Osteoblast (primary cell): ENCODE measurements around the gene ALPK1. TPM values are rescaled to one million over a fixed set of nuclear protein-coding genes. Genes with fewer than 3 reads are reported as not detected.

Source experiments
- DNase-seq: peaks from one replicate; pipeline ENCODE4 v3.0.0; 2011; ENCODE audit warnings: low spot score, mixed read lengths; ENCODE audit not compliant: insufficient read length; ENCODE audit errors: missing footprints
- H2AFZ ChIP-seq: 2 replicates; pipeline ENCODE4 v1.6.0; 2011; ENCODE audit warnings: mild to moderate bottlenecking, low read length
- H3K27ac ChIP-seq: 2 replicates; pipeline ENCODE4 v1.5.1; 2011; ENCODE audit warnings: mild to moderate bottlenecking, low read depth, low read length, moderate library complexity
- H3K27me3 ChIP-seq: 2 replicates; pipeline ENCODE4 v1.6.0; 2012; ENCODE audit warnings: mild to moderate bottlenecking, control low read depth, inconsistent platforms, low read length, moderate library complexity; ENCODE audit not compliant: insufficient read depth
- H3K36me3 ChIP-seq: 2 replicates; pipeline ENCODE4 v1.5.1; 2011; ENCODE audit warnings: mild to moderate bottlenecking, low read length, control low read depth, moderate library complexity; ENCODE audit not compliant: insufficient read depth
- H3K4me1 ChIP-seq: 2 replicates; pipeline ENCODE4 v1.5.1; 2011; ENCODE audit warnings: mild to moderate bottlenecking, low read length, control low read depth, moderate library complexity; ENCODE audit not compliant: insufficient read depth
- H3K4me2 ChIP-seq: 2 replicates; pipeline ENCODE4 v1.6.0; 2011; ENCODE audit warnings: mild to moderate bottlenecking, low read length; ENCODE audit not compliant: insufficient read depth
- H3K4me3 ChIP-seq: fragments of 200-600 bp; sonication (generic); 3 replicates; pipeline ENCODE4 v1.5.1; 2012; ENCODE audit warnings: mild to moderate bottlenecking, low read length, inconsistent platforms; ENCODE audit not compliant: insufficient read depth
- H3K79me2 ChIP-seq: 2 replicates; pipeline ENCODE4 v1.6.0; 2012; ENCODE audit warnings: mild to moderate bottlenecking, low read length, control low read depth, inconsistent platforms; ENCODE audit not compliant: insufficient read depth
- H3K9me3 ChIP-seq: 2 replicates; pipeline ENCODE4 v1.5.1; 2011; ENCODE audit warnings: low read depth, low read length, control low read depth
- H4K20me1 ChIP-seq: 2 replicates; pipeline ENCODE4 v1.6.0; 2012; ENCODE audit warnings: mild to moderate bottlenecking, low read length, control low read depth; ENCODE audit not compliant: insufficient read depth
- total RNA-seq: library from RNA; depleted of rRNA; stranded (reverse); fragments of >200 nt; gene quantifications from 2 replicates; pipeline ENCODE4 v1.2.3, GENCODE V29; 2012
- TF ChIP-seq, protein P1 (sequence below): IDR thresholded peaks from 2 replicates; pipeline ENCODE4 v1.5.1; 2011; ENCODE audit warnings: mild to moderate bottlenecking, low read depth, low read length, moderate library complexity; ENCODE audit errors: extremely low read depth

Gene ALPK1
- total RNA-seq, 1 donor: 39.8 TPM

DNA sequence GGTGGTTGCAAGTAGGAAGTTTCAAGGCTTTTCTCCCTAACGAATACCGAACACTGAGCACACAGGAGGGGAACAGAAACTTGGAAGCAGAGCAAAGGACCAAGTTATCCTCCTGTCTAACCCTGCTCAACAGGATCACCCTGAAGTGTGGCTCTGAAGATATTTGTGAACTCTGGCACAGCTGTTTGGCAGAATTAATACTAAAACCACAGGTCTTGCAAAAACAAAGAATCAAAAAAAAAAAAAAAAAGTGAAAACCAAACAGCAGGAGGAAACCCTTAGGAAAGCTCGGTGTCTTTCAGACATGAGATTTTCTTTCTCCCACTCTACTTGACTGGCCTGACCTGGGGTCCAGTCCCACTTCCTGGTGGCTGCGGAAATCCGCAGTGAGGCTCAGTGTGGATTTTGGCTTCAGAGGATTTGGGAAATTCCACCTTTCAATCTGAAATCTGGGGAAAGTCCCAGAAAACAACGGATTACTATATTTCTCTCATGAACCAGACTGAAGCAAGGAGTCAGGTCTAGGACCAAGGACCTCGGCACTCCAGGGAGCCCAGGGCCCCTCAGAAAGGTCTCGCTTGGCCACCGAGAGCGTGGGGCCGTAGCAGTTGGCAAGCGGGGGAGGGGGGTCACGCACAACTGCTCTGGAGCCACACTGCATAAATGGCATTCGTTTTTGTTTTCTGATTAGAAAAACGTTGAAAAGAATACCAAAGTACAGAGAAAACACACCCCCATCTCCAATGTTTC is 12.3 kb upstream of the ALPK1 start:
- H3K4me3 ChIP-seq: peak overlapping the region; percentile 86
- H3K9me3 ChIP-seq: no peaks in the 10 kb centered on the region
- TF ChIP-seq, protein P1, sequence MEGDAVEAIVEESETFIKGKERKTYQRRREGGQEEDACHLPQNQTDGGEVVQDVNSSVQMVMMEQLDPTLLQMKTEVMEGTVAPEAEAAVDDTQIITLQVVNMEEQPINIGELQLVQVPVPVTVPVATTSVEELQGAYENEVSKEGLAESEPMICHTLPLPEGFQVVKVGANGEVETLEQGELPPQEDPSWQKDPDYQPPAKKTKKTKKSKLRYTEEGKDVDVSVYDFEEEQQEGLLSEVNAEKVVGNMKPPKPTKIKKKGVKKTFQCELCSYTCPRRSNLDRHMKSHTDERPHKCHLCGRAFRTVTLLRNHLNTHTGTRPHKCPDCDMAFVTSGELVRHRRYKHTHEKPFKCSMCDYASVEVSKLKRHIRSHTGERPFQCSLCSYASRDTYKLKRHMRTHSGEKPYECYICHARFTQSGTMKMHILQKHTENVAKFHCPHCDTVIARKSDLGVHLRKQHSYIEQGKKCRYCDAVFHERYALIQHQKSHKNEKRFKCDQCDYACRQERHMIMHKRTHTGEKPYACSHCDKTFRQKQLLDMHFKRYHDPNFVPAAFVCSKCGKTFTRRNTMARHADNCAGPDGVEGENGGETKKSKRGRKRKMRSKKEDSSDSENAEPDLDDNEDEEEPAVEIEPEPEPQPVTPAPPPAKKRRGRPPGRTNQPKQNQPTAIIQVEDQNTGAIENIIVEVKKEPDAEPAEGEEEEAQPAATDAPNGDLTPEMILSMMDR: no peak
- peaks cover 15% of the 10 kb centered on the region for H3K4me1 ChIP-seq
- H3K27me3 ChIP-seq: no peaks in the 10 kb centered on the region
- no peaks in the 10 kb centered on the region for H4K20me1 ChIP-seq
- peaks cover 12% of the 10 kb centered on the region for H3K79me2 ChIP-seq
- peaks cover 2% of the 10 kb centered on the region for H3K36me3 ChIP-seq
- peak overlapping the region; percentile 97 for H3K4me2 ChIP-seq
- peak overlapping the region; percentile 99 for H2AFZ ChIP-seq
- peak overlapping the region; percentile 34 for H3K27ac ChIP-seq
- peak; percentile 75 for DNase-seq

DNA sequence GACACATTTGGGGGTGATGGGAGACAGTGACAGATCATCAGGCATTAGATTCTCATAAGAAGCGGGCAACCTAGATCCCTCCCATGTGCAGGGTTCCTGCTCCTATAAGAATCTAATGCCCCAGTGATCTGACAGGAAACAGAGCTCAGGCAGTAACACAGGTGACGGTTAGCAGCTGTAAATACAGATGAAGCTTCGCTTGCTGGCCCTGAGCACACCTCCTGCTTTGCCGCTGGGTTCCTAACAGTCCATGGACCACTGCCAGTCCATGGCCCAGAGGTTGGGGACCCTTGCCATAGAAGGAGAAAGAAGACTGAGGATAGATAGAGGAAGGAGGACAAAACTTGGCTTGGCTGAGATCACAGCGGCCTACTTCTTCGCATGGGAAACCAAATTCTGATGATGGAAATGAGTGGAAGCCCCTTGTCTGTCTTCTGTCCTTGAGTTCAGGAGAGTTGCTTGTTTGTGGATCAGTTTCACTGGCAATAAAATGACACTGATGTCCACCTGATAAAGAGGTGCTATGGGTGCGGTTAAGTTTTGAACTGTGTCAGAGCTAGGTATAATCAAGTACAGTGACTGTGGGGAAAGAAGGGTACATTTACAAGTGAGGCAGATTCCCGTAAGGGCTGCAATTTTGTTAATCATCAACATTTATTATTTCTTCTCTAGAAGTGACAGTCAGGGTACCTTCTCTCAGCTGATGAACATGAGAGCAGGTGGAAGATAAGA is 9.7 kb upstream of the ALPK1 start:
- Histone ChIP-seq H2AFZ (no peak overlapping the region), H3K4me3 (no peak overlapping the region), H3K9me3 (no peaks in the 10 kb centered on the region), H3K27ac (no peak overlapping the region), H3K36me3 (no peaks in the 10 kb centered on the region), H3K4me2 (no peak overlapping the region), H3K27me3 (no peaks in the 10 kb centered on the region), H3K79me2 (peaks cover 4% of the 10 kb centered on the region), H3K4me1 (peaks cover 12% of the 10 kb centered on the region), H4K20me1 (no peaks in the 10 kb centered on the region)
- TF ChIP-seq, protein P1: no peak
- no peak for DNase-seq

DNA sequence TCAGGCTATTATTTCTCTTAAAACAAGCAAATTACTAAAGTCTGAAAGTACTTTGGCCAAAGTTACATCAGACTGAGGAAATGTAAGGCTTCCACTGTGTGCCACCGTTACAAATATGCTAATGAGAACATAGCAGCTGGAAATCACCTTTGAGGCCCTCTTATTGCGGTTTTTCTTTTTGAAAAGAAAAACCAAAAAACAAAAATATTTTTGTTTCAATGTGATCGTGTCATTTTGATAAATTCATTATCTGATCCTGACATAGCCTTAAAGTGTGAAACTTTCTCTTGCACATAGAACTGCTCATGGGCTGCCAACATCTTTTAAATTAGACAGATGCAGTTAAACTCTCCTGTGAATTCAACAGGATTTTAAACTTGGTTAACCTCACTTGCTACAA is 8.7 kb upstream of the ALPK1 start:
- Histone ChIP-seq H3K27me3 (no peaks in the 10 kb centered on the region), H3K27ac (no peak overlapping the region), H3K36me3 (no peaks in the 10 kb centered on the region), H3K4me1 (peaks cover 12% of the 10 kb centered on the region), H3K4me2 (no peak overlapping the region), H3K79me2 (no peaks in the 10 kb centered on the region), H4K20me1 (no peaks in the 10 kb centered on the region), H2AFZ (no peak overlapping the region), H3K9me3 (no peaks in the 10 kb centered on the region), H3K4me3 (no peak overlapping the region)
- TF ChIP-seq, protein P1: no peak
- no peak for DNase-seq
